HK-2 (cell line): ENCODE measurements around the gene NECTIN2.
"Not testable (repeated sequence)": the region's sequence is repeated elsewhere in the genome, so short reads cannot be mapped to it uniquely, and the experiment has no call there.

Experiments used
- DNase-seq: peaks from one replicate; pipeline ENCODE4 v3.0.0-alpha.2; 2018; ENCODE audit not compliant: unreplicated experiment

NECTIN2 gene

DNA sequence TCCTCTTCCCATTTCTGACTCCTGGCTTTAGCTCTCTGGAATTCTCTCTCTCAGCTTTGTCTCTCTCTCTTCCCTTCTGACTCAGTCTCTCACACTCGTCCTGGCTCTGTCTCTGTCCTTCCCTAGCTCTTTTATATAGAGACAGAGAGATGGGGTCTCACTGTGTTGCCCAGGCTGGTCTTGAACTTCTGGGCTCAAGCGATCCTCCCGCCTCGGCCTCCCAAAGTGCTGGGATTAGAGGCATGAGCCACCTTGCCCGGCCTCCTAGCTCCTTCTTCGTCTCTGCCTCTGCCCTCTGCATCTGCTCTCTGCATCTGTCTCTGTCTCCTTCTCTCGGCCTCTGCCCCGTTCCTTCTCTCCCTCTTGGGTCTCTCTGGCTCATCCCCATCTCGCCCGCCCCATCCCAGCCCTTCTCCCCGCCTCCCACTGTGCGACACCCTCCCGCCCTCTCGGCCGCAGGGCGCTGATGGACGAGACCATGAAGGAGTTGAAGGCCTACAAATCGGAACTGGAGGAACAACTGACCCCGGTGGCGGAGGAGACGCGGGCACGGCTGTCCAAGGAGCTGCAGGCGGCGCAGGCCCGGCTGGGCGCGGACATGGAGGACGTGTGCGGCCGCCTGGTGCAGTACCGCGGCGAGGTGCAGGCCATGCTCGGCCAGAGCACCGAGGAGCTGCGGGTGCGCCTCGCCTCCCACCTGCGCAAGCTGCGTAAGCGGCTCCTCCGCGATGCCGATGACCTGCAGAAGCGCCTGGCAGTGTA lies 62.2 kb downstream of the NECTIN2 start:
- DNase-seq = no peak

DNA sequence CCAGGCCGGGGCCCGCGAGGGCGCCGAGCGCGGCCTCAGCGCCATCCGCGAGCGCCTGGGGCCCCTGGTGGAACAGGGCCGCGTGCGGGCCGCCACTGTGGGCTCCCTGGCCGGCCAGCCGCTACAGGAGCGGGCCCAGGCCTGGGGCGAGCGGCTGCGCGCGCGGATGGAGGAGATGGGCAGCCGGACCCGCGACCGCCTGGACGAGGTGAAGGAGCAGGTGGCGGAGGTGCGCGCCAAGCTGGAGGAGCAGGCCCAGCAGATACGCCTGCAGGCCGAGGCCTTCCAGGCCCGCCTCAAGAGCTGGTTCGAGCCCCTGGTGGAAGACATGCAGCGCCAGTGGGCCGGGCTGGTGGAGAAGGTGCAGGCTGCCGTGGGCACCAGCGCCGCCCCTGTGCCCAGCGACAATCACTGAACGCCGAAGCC lies 62.8 kb downstream of the NECTIN2 start:
- DNase-seq = no peak

DNA sequence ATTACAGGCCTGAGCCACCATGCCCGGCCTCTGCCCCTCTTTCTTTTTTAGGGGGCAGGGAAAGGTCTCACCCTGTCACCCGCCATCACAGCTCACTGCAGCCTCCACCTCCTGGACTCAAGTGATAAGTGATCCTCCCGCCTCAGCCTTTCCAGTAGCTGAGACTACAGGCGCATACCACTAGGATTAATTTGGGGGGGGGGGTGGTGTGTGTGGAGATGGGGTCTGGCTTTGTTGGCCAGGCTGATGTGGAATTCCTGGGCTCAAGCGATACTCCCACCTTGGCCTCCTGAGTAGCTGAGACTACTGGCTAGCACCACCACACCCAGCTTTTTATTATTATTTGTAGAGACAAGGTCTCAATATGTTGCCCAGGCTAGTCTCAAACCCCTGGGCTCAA lies 63.7 kb downstream of the NECTIN2 start:
- DNase-seq = no peak

DNA sequence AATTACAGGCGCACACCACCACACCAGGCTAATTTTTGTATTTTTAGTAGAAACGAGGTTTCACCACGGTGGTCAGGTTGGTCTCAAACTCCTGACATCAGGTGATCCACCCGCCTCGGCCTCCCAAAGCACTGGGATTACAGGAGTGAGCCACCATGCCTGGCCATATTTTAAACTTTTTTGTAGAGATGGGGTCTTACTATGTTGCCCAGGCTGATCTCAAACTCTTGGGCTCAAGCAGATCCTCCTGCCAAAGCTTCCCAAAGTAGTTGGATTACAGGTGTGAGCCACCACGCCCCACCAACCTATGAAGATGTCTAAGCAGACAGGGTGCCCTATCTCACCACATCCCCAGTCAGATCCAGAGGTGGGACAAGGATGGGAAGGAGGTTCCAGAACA lies 65.8 kb downstream of the NECTIN2 start:
- DNase-seq = not testable (repeated sequence)

DNA sequence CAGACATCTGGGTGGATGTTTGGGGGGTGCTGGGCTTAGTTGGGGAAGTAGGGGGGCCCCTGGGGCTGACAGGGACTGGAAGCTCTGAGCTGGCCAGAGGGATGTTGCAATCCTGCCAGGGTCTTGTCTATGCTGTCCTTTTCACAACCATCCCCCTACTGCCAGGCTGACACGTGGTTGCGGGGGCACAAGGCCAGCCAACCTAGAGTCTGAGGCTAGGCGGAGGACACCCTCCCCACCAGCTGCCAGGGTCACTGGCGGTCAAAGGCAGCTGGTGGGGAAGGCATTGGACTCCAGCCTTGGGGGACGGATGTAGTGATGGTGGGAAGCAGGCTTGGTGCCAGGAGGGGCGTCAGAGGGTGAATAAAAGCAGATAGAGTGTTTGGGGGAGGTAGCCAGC lies 66.8 kb downstream of the NECTIN2 start:
- DNase-seq = no peak

DNA sequence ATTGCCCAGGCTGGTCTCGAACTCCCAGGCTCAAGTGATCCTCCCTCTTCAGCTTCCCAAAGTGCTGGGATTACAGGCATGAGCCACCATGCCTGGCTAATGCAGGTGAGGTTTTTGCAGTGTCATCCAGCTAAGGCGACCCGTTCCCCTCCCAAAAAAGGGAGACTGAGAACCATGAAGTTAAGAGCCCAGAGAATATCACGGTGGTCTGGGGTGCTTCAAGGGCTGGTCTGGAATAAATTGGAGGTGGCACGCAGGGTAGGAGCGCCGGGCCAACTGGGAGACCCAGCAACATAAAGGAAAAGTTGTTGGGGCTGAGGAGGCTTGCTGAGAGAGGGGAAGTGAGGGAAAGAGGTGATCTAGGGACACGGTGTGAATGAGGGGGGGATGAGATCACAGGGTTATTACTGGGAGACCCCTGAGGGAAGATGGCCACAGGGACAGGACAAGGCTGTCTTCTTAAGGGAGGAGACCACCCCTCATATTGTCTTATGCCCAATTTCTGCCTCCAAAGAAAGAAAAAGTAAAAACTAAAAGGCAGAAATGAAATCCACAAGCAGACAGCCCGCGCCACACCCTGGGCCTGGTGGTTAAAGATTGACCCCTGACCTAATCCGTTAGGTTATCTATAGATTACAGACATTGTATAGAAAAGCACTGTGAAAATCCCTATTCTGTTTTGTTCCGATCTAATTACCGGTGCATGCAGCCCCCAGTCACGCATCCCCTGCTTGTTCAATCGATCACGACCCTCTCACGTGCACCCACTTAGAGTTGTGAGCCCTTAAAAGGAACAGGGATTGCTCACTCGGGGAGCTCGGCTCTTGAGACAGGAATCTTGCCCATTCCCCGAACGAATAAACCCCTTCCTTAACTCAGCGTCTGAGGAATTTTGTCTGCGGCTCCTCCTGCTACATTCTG lies 67.7 kb downstream of the NECTIN2 start:
- not testable (repeated sequence) for DNase-seq

DNA sequence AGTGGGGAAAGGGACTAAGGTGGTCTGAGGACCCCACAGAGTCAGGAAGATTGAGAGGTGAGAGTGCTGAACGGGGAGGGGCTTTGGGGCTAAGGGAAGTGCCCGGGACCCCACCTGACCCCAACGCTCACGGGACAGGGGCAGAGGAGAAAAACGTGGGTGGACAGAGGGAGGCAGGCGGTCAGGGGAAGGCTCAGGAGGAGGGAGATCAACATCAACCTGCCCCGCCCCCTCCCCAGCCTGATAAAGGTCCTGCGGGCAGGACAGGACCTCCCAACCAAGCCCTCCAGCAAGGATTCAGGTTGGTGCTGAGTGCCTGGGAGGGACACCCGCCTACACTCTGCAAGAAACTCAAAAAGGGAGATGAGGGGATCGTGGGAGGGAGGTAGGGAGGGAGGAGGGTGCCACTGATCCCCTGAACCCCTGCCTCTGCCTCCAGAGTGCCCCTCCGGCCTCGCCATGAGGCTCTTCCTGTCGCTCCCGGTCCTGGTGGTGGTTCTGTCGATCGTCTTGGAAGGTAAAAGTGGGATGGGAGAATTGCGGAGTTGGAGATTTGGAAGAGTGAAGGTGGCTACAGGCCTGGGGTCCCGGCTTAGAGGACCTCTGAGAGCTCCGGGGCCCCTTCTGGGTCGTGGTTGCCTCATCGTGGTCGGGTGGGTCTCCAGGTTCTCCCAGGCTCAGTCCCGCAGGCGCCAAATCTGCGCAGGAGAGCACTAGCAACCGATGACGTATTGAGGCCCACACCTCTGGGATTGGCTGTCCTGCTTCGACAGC lies 68.5 kb downstream of the NECTIN2 start, which contains the start of gene APOC1:
APOC1 (plus strand) TSS at position 176 of the 774 bp plus-strand sequence; CDS start at position 460, 284 bp downstream.
- peak; percentile 84 for DNase-seq

DNA sequence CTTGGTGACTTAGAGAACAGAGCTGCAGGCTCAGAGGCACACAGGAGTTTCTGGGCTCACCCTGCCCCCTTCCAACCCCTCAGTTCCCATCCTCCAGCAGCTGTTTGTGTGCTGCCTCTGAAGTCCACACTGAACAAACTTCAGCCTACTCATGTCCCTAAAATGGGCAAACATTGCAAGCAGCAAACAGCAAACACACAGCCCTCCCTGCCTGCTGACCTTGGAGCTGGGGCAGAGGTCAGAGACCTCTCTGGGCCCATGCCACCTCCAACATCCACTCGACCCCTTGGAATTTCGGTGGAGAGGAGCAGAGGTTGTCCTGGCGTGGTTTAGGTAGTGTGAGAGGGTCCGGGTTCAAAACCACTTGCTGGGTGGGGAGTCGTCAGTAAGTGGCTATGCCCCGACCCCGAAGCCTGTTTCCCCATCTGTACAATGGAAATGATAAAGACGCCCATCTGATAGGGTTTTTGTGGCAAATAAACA lies 78.2 kb downstream of the NECTIN2 start:
- no peak for DNase-seq

DNA sequence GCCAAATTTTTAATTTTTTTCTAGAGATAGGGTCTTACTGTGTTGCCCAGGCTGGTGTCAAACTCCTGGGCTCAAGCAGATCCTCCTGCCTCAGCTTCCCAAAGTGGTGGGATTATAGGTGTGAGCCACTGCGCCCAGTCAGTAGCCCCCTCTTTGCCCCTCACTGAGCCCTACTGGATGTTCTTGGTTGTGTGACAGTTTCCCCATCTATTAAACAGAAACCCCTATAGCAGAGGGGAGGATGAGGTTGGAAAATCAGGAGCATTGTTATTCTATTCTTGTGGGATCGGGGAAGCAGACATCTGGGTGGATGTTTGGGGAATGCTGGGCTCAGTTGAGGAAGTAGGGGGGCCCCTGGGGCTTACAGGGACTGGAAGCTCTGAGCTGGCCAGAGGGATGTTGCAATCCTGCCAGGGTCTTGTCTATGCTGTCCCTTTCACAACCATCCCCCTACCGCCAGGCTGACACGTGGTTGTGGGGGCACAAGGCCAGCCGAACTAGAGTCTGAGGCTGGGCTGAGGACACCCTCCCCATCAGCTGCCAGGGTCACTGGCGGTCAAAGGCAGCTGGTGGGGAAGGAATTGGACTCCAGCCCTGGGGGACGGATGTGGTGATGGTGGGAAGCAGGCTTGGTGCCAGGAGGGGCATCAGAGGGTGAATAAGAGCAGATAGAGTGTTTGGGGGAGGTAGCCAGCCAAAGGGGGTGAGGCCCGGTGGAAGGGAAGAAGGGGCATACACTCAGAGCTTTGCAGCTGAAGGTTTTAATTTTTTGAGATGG lies 79.2 kb downstream of the NECTIN2 start:
- DNase-seq = no peak

DNA sequence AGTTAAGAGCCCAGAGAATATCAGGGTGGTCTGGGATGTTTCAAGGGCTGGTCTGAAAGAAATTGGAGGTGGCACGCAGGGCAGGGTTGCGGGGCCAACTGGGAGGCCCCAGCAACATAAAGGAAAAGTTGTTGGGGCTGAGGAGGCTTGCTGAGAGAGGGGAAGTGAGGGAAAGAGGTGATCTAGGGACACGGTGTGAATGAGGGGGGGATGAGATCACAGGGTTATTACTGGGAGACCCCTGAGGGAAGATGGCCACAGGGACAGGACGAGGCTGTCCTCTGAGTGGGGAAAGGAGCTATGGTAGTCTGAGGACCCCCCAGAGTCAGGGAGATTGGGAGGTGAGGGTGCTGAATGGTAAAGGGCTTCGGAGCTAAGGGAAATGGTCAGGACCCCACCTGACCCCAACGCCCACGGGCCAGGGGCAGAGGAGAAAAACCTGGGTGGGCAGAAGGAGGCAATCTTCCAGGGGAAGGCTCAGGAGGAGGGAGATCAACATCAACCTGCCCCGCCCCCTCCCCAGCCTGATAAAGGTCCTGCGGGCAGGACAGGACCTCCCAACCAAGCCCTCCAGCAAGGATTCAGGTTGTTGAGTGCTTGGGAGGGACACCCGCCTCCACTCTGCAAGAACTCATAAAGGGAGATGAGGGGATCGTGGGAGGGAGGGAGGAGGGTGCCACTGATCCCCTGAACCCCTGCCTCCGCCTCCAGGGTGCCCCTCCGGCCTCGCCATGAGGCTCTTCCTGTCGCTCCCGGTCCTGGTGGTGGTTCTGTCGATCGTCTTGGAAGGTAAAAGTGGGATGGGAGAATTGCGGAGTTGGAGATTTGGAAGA lies 80.4 kb downstream of the NECTIN2 start:
- DNase-seq = not testable (repeated sequence)

DNA sequence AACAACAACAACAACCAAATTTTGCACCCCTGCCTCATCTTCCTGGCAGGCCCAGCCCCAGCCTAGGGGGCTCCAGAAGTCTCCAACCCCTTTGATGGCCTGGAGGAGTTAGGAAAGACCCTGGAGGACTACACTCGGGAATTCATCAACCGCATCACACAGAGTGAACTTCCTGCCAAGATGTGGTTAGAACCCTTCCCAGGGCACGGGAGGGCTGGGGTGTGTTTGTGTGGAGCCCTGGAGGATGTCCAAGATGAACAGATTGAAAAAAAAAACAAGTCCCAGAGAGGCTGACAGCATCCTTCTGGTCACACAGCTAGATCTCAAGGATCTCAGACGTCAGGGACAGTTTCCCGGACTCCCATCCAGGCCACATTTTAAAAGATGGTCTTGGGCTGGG lies 81.6 kb downstream of the NECTIN2 start:
- DNase-seq = no peak

DNA sequence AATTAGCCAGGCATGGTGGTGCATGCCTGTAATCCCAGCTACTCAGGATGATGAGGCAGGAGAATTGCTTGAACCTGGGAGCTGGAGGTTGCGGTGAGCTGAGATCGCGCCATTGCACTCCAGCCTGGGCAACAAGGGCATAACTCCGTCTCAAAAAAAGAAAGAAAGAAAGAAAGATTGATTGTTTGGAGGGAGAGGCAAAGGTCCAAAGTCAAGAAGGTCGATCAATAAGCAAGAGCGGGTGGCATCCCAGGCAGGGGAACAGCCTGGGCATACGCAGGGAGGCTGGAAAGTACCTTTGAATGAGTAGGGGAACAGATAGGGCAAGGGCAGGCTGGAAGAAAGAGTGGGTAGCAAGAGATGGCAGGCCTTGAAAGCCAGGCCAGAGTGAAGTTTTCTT lies 84.0 kb downstream of the NECTIN2 start:
- DNase-seq = no peak

DNA sequence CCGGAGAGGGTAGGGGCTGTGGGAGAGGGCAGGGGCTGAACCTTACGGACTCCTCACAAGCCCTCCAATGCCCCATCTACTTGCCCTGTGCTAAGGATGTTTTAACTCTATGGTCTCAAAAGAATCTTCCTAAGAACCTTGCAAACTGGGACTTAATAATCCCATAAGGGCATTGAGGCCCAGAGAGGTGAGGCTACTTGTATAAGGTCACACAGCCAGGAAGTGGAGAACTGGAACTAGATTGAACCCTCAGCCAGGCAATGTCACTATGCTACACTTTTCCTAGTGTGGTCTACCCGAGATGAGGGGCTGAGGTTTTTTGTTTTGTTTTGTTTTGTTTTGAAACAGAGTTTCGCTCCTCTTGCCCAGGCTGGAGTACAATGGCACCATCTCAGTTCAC lies 85.4 kb downstream of the NECTIN2 start:
- DNase-seq = no peak
